HG03457 (cell line): ENCODE data around the gene CD79A.
"Not testable (repeated sequence)": the region's sequence is repeated elsewhere in the genome, so short reads cannot be mapped to it uniquely, and the experiment has no call there.

Experiments used
- ATAC-seq: cut with Tn5 transposase; IDR thresholded peaks from one replicate; pipeline ENCODE4 v1.9.1; 2021; ENCODE audit warnings: moderate number of reproducible peaks; ENCODE audit not compliant: unreplicated experiment

CD79A gene

GRCh38 chr19:41904118-41904870 lies 27.2 kb downstream of the CD79A start:
- no peak for ATAC-seq

GRCh38 chr19:41905273-41906002 lies 28.4 kb downstream of the CD79A start:
- ATAC-seq = no peak

GRCh38 chr19:41906271-41906670 lies 29.2 kb downstream of the CD79A start:
- no peak for ATAC-seq

DNA sequence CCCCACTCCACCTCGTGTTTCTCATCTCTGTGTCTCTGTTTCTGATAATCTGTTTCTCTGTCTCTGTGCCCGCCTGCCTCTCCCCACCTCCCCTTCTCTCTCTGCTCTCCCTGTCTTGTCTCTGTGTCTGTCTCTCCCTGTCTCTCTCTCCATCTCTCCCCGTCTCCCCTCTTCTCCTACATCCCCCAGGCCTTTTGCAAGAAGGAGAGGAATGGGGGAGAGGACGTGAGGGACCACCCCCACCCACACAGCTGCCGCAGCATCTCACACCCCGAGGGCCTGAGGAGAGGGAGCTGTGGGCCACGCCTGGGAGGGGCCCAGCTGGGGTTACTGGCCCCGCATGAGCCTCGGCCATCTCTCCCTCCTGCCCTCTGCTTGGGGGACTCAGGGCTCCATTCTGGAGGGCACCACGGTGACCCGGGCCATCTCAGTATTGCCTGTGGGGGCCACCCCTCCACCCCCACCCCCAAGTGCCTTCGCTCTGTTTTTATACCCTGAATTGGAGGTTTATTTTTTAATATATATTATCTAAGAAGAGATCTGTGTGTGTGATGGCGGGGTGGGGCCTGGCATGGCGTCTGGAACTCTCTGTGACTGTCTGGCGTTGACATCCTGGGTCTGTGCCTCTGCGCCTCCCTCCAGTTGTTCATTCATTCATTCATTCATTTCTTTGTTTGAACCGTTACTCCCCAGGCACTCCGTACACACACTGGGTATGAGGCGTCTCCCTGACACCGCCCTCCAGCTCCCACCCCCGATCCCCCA lies 30.0 kb downstream of the CD79A start:
- no peak for ATAC-seq

- ATAC-seq = no peak
These were observed 31.0 kb downstream of the CD79A start for GRCh38 chr19:41907994-41908615.

DNA sequence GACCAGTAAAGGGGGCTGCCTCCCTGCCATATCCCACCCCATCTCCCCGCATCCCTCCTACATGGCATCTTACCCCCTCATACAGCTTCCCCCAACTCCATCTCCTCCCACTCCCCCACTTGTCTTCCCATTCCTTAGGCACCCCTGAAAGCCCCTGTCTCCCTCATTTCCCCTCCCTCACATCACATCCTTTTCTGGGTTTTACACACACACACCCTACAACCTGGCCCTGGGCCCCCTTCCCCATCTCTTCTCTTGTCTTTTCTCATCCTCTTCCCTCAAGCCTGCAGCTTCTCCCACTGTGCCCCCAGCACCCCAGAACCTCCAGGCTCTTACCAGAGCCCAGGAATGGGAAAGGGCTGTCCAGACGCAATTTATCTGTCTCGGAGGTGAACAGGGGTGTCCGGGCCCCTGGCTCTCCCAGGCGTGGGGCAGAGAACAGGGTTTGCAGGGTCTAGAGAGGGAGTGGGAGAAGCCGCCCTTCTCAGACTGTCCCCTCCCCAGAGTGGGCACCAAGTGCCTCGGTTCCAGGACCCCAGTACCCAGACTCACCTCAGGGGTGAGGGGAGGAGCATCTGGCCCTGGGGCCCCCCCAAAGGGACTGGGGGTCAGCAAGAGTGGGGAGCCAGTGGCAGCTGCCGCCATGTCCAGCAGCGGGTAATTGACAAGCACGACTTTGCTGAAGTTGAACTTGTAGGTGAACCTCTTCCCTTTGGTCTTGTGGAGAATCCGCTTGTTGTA lies 31.8 kb downstream of the CD79A start:
- no peak for ATAC-seq

DNA sequence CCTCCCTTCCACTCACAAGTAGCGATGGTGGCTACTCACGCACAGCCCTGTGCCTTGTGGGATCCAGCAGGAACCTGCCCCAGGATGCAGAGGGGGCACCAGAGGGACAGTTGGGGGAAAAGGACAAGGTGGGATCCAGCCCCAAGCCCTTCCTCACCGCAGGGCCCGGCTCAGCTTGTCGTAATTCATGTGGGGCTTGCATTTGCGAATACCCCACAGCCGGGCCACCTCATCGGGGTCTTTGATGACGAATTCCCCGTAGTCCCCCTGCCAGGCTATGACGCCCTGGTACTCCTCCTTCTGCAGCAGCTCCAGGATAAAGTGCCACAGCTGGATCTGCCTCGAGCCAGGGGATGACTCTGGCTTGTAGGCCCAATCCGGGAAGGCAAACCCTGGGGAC lies 32.6 kb downstream of the CD79A start:
- ATAC-seq = no peak

- ATAC-seq = no peak
These were observed 33.3 kb downstream of the CD79A start for GRCh38 chr19:41910240-41910991.

GRCh38 chr19:41910992-41911888 lies 34.2 kb downstream of the CD79A start:
- ATAC-seq = no peak

GRCh38 chr19:41911889-41912731 lies 35.0 kb downstream of the CD79A start:
- ATAC-seq = no peak

DNA sequence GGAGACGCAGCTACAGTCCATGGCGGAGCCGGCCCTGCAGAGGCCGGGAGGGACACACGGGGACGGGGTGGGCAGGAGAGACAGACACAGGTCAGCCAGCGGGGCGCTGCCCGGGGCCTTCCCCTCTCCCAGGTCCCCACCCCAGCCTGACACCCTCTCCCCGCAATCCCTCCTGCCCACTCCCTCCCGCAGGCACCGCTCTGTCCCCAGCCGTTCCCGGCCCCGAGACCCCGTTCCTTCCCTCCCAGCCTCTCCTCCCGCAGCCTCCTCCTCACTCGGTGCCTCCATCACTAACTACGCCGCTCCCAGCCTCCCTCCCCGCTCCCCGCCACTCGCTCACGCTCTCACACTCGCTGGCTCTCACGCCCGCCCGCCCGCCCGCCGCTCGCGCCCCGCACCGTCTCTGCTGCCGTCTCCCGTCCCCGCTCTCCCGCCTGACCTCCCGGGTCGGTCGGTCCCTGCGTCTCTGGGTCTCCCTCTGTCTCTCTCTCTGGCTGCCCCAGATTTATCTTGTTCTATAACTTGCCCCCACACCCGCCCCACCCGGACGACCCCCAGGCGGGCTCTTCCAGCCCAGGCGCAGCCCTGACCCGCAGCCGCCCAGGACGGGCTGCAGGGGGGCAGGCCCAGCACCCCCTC lies 35.9 kb downstream of the CD79A start:
- ATAC-seq = no peak

- ATAC-seq = no peak
These were observed 36.7 kb downstream of the CD79A start for GRCh38 chr19:41913538-41914423.

DNA sequence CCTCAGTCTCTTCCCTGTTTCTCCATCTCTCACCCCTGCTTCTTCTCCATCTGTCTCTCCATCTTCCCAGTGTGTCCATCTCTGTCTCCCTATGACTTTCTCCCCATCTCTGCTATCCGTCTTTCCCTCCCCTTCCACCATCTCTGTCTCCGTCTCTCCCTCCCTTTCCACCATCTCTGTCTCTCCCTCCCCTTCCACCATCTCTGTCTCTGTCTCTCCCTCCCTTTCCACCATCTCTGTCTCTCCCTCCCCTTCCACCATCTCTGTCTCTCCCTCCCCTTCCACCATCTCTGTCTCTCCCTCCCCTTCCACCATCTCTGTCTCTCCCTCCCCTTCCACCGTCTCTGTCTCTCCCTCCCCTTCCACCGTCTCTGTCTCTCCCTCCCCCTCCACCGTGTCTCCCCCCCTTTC lies 37.4 kb downstream of the CD79A start:
- ATAC-seq = not testable (repeated sequence)

DNA sequence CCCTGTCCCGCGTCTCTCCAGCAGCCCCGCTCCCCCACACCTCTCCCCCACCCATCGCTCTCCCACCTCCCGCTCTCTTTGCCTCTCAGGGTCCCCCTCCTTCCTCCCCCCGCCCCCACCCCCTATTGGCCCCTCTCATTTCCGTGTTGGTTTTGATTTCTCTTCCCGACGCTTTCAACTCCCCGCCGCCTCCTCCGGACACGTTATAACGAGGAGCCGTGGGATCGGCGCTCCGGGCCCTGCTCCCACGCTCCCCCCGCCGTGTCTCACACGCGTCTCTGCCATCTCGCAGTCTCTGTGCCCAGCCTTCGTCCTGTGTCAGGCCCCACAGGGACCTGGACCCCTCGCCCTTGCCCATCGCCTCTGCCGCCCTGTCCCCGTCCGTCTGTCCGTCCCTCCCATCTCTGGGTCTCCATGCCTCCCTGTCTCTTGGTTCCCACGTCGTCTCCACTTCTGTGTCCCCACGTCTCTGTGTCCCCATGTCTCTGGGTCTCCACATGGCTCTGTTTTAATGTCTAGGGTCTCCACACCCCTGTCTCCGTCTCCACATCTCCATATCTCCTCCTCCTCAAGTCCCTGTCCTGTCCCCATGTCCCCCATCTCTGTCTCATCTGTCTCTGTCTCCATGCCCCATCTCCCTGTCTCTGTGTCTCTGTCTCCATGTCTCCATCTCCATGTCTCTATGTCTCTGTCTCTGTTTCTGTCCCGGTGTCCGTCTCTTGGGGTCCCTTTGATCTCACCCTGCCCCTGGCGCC lies 38.1 kb downstream of the CD79A start:
- ATAC-seq = no peak

DNA sequence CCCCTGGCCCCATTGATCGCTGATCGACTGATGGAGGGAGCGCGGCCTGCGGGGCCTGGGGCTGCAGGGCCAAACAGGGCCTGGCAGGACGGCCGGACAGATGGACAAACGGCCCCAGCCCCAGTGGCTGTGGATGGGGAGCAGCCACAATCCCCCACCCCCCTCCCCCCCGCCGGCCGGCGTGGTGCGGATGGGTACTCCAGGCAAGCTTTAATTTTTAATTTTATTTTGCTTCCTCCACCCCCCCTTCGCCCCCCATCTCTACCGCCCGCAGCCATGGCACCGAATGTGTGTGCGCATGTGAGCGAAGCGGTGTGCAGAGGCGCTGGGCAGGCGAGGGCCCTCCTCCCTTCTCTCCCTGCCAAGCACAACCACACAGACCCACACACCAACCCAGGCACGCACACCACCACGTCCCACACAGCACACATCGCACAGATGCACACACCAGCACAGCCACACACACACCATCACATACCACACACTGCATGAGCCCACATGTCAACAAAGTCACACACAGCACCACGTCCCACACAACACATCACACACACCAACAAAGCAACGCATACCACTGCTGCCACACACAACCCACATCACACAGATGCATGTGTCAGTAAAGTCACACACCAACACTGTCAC lies 38.8 kb downstream of the CD79A start:
- no peak for ATAC-seq
